ENCODE measurements around the gene SMAD9. TPM values are rescaled to one million over a fixed set of nuclear protein-coding genes. Genes with fewer than 3 reads are reported as not detected.

The SMAD9 gene
- total RNA-seq, 1 donor from 2014 or later = 0.08 TPM

DNA sequence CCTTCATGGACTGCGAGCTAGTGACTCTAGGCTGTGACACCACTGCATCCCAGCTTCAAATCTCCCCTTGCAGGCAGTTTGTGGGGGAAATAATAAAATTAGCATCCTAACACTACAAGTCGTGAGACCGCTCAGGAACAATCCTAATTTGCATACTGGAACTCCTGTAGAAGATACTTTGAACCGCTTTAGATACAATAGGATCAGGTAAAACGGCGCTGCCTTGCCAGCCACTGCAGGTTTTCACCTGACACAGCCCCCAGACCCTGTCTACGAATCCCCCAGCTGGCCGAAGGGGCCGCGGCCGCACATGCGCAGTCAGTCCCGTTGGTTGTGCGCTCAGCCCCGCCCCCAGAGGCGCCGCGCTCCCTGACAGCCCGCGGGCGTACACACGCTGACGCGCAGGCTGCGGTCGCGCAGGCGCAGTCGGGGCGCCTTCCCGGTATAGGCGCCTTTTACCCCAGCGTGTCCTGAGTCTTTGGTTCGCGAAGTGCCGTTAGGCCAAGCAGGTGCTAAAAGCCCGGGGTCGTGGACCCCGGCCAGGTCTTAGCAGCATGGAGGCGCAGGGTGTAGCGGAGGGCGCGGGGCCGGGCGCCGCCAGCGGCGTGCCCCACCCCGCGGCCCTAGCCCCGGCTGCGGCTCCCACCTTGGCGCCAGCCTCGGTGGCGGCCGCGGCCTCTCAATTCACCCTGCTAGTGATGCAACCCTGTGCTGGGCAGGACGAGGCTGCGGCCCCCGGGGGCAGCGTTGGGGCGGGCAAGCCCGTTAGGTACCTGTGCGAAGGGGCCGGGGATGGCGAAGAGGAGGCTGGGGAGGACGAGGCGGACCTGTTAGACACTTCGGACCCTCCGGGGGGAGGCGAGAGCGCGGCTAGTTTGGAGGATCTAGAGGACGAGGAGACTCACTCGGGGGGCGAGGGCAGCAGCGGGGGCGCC, 101.0 kb downstream of the SMAD9 start, which contains the start of gene RFXAP:
Gene RFXAP, plus strand, starts transcription at position 419 of the 935 bp plus-strand sequence. Its CDS starts 136 bp downstream, at position 555.
- peak within 1 kb of the TSS; percentile 92 for H3K27ac Mint-ChIP-seq

DNA sequence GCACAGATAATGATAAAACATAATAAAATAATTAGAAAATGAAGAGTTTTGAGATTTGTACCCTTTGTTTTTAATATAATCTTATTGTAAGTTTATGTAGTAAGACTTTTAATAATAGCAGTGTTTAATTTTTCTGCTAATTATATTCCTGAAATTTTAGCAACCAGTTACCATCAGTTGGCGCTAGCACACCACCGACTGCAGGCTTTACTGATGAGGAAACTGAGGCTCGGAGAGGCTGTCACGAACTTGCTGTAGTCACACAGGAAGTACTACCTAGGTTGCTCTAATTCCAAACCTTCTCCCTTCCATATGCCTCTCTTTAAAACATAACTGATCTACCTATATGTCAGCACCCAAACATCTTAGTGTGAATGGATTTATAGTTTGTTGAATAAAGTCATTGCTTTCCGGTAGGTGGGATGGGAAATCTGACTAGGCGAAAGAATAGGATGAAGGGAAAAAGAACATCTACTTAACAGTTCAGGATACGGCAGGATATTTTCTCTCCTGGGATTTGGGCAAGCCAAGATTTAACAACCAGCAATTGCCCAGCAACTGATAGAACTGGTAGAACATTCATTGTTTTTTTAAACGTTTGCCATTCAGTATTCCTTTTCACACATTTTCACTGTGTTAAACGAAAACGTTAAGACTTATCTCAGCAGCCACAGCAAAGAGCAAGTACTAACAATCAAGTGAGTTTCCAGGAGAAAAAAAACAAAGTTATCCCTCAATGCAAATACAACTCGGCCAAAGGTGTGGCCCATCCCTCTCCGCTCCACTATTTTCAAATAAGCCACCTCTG, 101.8 kb downstream of the SMAD9 start:
- Mint-ChIP-seq H3K4me3 (peak overlapping the region; percentile 96), H3K9me3 (no peaks in the 10 kb centered on the region), H3K27me3 (ENCODE audit: insufficient read depth) (peaks cover 10% of the 10 kb centered on the region), H3K27ac (peak overlapping the region; percentile 80), H3K36me3 (ENCODE audit: low read depth) (peaks cover 6% of the 10 kb centered on the region), H3K4me1 (ENCODE audit: low read depth) (peaks cover 51% of the 10 kb centered on the region)
- intact Hi-C loops (cut with micrococcal nuclease) = loop anchor here (2.0 kb wide), 1 partner anchor 397 kb away; no protein-coding TSS in a partner anchor
- DNase-seq (ENCODE audit: low spot score) = no peak

More for the DNA sequence above, 101.0 kb downstream of the SMAD9 start, which contains the start of gene RFXAP:
- Mint-ChIP-seq H3K36me3 (ENCODE audit: low read depth) (peaks cover 8% of the 10 kb centered on the region), H3K9me3 (no peaks in the 10 kb centered on the region), H3K4me1 (ENCODE audit: low read depth) (peaks cover 60% of the 10 kb centered on the region), H3K4me3 (peak within 1 kb of the TSS; percentile 96), H3K27me3 (ENCODE audit: insufficient read depth) (peaks cover 8% of the 10 kb centered on the region)
- intact Hi-C loops (cut with micrococcal nuclease) = loop anchor here (1.0 to 2.0 kb wide), 5 partner anchors 180 to 1530 kb away; partner anchors contain the start of genes ALG5, SPART, SUPT20H and UFM1
- DNase-seq (ENCODE audit: low spot score) = peak; percentile 89

DNA sequence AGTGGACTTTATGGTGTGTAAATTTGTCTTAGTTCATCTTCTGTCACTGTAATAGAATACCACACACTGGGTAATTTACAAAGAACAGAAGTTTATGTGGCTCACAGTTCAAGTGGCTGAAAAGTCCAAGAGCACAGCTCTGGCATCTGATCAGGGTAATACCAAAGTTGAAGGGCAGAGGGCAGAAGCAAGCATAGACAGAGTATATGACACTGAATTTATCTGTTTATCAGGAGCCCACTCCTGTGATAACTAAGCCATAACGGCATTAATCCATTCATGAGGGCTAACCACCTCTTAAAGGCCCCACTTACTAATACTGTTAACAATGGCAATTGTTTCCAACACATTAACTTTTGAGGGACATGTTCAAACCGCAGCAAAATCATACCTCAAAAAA, 105.0 kb downstream of the SMAD9 start:
- DNase-seq (ENCODE audit: low spot score) = no peak
- H3K36me3 Mint-ChIP-seq (ENCODE audit: low read depth) = no peaks in the 10 kb centered on the region
- no peaks in the 10 kb centered on the region for H3K9me3 Mint-ChIP-seq
- H3K4me3 Mint-ChIP-seq = no peak overlapping the region
- peaks cover 21% of the 10 kb centered on the region for H3K27me3 Mint-ChIP-seq (ENCODE audit: insufficient read depth)
- H3K4me1 Mint-ChIP-seq (ENCODE audit: low read depth) = peaks cover 23% of the 10 kb centered on the region
- no peak overlapping the region for H3K27ac Mint-ChIP-seq
- intact Hi-C loops (cut with micrococcal nuclease) = no loop called here

DNA sequence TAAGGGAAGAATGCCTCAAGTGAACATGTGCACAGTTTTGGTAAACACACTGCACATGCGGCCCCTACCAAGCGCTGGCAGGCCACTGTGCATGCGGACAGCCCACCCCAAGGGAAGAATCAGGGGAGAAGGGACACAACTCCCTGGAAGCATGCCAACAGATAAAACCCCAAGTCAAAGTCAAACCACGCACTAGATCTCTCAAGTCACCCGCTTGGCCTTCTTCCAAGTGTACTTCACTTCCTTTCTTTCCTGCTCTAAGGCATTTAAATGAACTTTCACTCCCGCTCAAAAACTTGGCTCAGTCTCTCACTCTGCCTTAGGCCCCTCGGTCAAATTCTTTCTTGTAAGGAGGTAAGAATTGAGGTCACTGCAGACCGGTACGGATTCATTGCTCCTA, 105.6 kb downstream of the SMAD9 start:
- no peak overlapping the region for H3K27ac Mint-ChIP-seq
- H3K4me3 Mint-ChIP-seq = no peak overlapping the region
- H3K36me3 Mint-ChIP-seq (ENCODE audit: low read depth) = no peaks in the 10 kb centered on the region
- no peaks in the 10 kb centered on the region for H3K9me3 Mint-ChIP-seq
- peaks cover 18% of the 10 kb centered on the region for H3K4me1 Mint-ChIP-seq (ENCODE audit: low read depth)
- intact Hi-C loops (cut with micrococcal nuclease) = no loop called here
- DNase-seq (ENCODE audit: low spot score) = no peak
- H3K27me3 Mint-ChIP-seq (ENCODE audit: insufficient read depth) = peaks cover 21% of the 10 kb centered on the region

DNA sequence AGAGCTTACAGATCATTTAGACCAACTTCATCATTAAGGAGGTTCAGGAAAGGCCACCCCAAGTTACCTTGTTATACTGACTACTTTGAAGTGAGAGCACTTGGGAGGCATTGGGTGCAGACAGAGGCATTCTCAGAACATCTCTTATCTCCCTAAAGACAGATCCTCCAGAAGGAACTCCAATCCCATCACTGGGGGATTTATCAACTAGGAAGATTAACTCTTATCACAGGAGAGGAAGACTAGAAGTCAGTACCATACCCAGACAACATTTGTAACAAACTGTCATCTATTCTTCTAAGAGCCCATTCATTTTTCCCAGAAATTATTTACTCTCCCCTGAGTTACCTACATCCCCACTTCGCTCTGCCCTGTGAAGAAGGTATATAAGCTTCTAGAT, 106.8 kb downstream of the SMAD9 start:
- Mint-ChIP-seq H3K9me3 (no peaks in the 10 kb centered on the region), H3K4me3 (no peak overlapping the region), H3K27ac (no peak overlapping the region), H3K27me3 (ENCODE audit: insufficient read depth) (peaks cover 21% of the 10 kb centered on the region), H3K36me3 (ENCODE audit: low read depth) (no peaks in the 10 kb centered on the region), H3K4me1 (ENCODE audit: low read depth) (peaks cover 11% of the 10 kb centered on the region)
- no peak for DNase-seq (ENCODE audit: low spot score)
- intact Hi-C loops (cut with micrococcal nuclease) = no loop called here

DNA sequence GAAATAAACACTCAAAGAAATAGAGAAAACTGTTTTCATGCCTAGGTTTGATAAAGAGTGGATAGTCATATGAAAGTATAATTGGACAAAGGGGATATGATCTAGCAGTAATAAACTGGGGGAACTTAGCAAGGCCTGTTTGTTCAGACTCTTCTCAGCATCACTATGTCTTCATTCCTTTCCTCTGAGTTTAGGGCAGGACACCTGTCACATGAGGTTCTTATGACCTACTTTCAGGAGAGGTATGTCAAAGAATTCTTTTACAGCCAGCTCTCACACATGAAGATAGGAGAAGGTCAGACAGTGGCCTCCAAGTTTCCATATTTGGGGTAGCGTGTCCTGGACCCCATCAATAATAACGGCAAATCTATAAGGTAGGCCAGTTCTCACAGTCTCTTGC, 112.4 kb downstream of the SMAD9 start:
- Mint-ChIP-seq H3K4me1 (ENCODE audit: low read depth) (no peaks in the 10 kb centered on the region), H3K9me3 (no peaks in the 10 kb centered on the region), H3K4me3 (no peak overlapping the region), H3K27ac (no peak overlapping the region), H3K27me3 (ENCODE audit: insufficient read depth) (peaks cover 27% of the 10 kb centered on the region), H3K36me3 (ENCODE audit: low read depth) (no peaks in the 10 kb centered on the region)
- intact Hi-C loops (cut with micrococcal nuclease) = no loop called here
- no peak for DNase-seq (ENCODE audit: low spot score)

DNA sequence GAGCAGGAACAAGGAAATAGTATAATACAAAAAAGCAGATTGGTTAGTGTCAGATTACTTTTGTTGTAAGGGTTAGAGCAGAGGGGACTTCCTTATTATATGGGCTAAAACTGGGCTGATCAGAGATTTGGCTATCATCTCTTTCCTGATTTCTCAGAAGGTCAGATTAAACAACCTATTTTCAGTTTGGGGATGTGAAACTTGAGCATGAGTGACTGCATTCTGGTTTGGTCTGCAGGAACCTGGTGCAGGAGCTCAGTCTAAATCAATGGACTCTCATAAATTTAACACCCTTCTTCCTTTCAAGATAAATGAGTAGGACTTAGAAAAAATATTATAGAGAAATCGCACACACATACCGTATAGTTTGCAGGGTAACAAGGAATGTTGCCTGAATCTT, 113.9 kb downstream of the SMAD9 start:
- H3K27me3 Mint-ChIP-seq (ENCODE audit: insufficient read depth) = peaks cover 27% of the 10 kb centered on the region
- intact Hi-C loops (cut with micrococcal nuclease) = no loop called here
- no peaks in the 10 kb centered on the region for H3K36me3 Mint-ChIP-seq (ENCODE audit: low read depth)
- no peaks in the 10 kb centered on the region for H3K4me1 Mint-ChIP-seq (ENCODE audit: low read depth)
- no peak overlapping the region for H3K27ac Mint-ChIP-seq
- H3K9me3 Mint-ChIP-seq = no peaks in the 10 kb centered on the region
- H3K4me3 Mint-ChIP-seq = no peak overlapping the region
- DNase-seq (ENCODE audit: low spot score) = no peak

DNA sequence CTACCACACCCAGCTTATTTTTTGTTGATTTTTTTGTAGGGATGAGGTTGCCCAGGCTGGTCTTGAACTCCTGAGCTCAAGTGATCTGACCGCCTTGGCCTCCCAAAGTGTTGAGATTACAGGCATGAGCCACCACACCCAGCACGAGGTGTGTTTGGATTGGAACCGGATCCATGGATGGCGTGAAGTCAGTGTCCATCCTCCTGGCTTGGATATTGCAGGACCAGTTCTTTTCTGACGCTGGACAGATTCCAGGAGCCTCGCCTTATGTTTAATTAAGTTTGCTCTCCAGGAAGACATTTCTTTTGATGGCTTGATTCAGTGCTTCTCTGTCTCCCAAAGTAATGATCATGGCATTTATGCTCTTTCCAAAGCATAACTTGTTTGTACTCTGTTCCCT, 115.5 kb downstream of the SMAD9 start:
- intact Hi-C loops (cut with micrococcal nuclease) = no loop called here
- DNase-seq (ENCODE audit: low spot score) = no peak
- Mint-ChIP-seq H3K27ac (no peak overlapping the region), H3K4me3 (no peak overlapping the region), H3K36me3 (ENCODE audit: low read depth) (no peaks in the 10 kb centered on the region), H3K27me3 (ENCODE audit: insufficient read depth) (peaks cover 27% of the 10 kb centered on the region), H3K4me1 (ENCODE audit: low read depth) (no peaks in the 10 kb centered on the region), H3K9me3 (no peaks in the 10 kb centered on the region)

DNA sequence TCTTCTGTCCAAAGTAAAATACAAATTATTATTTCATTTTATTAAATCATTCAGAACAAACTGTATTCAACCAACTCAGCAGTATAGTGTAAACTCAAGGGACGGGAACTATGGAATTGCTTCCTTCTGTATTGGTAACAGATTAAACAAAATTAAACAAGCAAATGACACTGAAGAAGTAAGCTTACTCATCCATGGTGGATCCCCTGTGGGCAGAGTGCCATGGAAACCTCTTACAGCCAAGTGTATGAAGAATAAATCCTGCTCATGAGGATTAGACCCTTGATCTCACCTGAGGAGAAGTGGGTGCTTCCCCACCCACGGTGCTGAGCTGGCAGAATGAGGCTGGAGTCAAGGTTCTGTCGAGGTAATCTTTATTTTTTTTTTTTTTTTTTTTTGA, 119.0 kb downstream of the SMAD9 start:
- Mint-ChIP-seq H3K27me3 (ENCODE audit: insufficient read depth) (peaks cover 21% of the 10 kb centered on the region), H3K36me3 (ENCODE audit: low read depth) (no peaks in the 10 kb centered on the region), H3K27ac (no peak overlapping the region), H3K4me3 (no peak overlapping the region), H3K4me1 (ENCODE audit: low read depth) (no peaks in the 10 kb centered on the region), H3K9me3 (no peaks in the 10 kb centered on the region)
- DNase-seq (ENCODE audit: low spot score) = no peak
- intact Hi-C loops (cut with micrococcal nuclease) = no loop called here

DNA sequence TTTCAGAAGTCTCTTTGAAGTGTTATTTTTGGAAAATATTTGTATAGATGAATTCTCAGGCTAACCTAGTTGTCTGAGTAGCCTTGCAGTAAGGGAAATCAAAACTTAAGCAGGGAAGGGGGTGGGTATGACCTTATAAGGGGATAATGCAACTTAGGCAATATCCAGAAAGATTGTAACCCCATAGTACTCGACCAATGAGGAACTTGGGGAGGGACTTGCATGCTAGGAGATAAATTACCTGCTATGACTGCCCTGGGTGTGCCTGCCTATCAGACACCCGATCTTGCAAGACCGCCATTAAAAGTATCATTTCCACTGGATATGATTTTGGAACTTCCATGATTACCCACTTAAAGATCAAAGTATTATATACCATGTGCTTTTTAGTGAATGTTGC, 124.0 kb downstream of the SMAD9 start:
- H3K27ac Mint-ChIP-seq = no peak overlapping the region
- H3K27me3 Mint-ChIP-seq (ENCODE audit: insufficient read depth) = peaks cover 20% of the 10 kb centered on the region
- no peaks in the 10 kb centered on the region for H3K4me1 Mint-ChIP-seq (ENCODE audit: low read depth)
- no peak overlapping the region for H3K4me3 Mint-ChIP-seq
- intact Hi-C loops (cut with micrococcal nuclease) = no loop called here
- no peaks in the 10 kb centered on the region for H3K9me3 Mint-ChIP-seq
- H3K36me3 Mint-ChIP-seq (ENCODE audit: low read depth) = no peaks in the 10 kb centered on the region
- DNase-seq (ENCODE audit: low spot score) = no peak

DNA sequence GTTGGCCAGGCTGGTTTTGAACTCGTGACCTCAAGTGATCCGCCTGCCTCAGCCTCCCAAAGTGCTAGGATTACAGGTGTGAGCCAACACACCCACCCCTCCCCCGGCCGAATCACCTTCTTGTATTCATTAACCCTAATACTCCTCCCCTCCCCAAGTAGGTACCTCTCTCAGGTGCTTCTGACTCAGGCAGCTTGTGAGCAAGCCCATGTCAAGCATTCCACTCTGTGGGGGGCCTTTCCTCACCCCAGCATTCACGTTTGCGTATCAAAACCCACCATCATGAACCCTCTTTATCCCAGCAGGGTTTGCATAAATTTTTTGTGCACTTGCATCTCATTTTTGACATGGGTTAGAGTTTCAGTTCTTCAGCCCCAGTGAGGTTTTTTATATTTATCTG, 124.6 kb downstream of the SMAD9 start:
- no peak overlapping the region for H3K4me3 Mint-ChIP-seq
- no peaks in the 10 kb centered on the region for H3K9me3 Mint-ChIP-seq
- no peak for DNase-seq (ENCODE audit: low spot score)
- H3K27me3 Mint-ChIP-seq (ENCODE audit: insufficient read depth) = peaks cover 19% of the 10 kb centered on the region
- intact Hi-C loops (cut with micrococcal nuclease) = no loop called here
- H3K36me3 Mint-ChIP-seq (ENCODE audit: low read depth) = no peaks in the 10 kb centered on the region
- no peak overlapping the region for H3K27ac Mint-ChIP-seq
- H3K4me1 Mint-ChIP-seq (ENCODE audit: low read depth) = no peaks in the 10 kb centered on the region
